Tibial nerve (tissue), 4 donors: ENCODE data around the gene SGMS2. TPM values are rescaled to one million over a fixed set of nuclear protein-coding genes. Genes with fewer than 3 reads are reported as not detected.

Experiments
- DNase-seq, 2 donors: peaks; one replicate each; pipeline ENCODE4 v3.0.0-alpha.2; 2019; ENCODE audit warnings: low spot score in 2 of 2
- H3K27ac ChIP-seq, 4 donors: fragments of 200-600 bp; sonication (generic) in 3 of 4; one replicate each; pipeline ENCODE4 v1.5.1; 2017 to 2019; ENCODE audit warnings: mild to moderate bottlenecking in 1 of 4
- H3K27me3 ChIP-seq, 2 donors: fragments of 200-600 bp; sonication (generic) in 1 of 2; one replicate each; pipeline versions ENCODE4 v1.5.1 to v1.6.0; 2017 to 2019
- H3K36me3 ChIP-seq, 3 donors: fragments of 200-600 bp; sonication (generic); one replicate each; pipeline ENCODE4 v1.5.1; 2018 to 2019
- H3K4me1 ChIP-seq, 4 donors: fragments of 200-600 bp; sonication (generic) in 3 of 4; one replicate each; pipeline ENCODE4 v1.5.1; 2017 to 2019
- H3K4me3 ChIP-seq, 4 donors: fragments of 200-600 bp; sonication (generic) in 3 of 4; one replicate each; pipeline ENCODE4 v1.5.1; 2017 to 2019; ENCODE audit warnings: mild to moderate bottlenecking in 1 of 4, moderate library complexity in 1 of 4
- H3K9me3 ChIP-seq, 4 donors: fragments of 200-600 bp; sonication (generic) in 3 of 4; one replicate each; pipeline ENCODE4 v1.5.1; 2017 to 2019
- CTCF ChIP-seq, 5 experiments: fragments of 200-600 bp in 3 of 5; fragments of 450-650 bp in 2 of 5; sonication (generic) in 3 of 5; IDR thresholded peaks; one replicate each; pipeline ENCODE4 v1.5.1; 2016 to 2019; ENCODE audit warnings: antibody characterized with exemption in 5 of 5, mild to moderate bottlenecking in 3 of 5, moderate library complexity in 2 of 5
- EP300 ChIP-seq, 2 donors: sonication (generic); formaldehyde crosslinking; IDR thresholded peaks; one replicate each; pipeline ENCODE4 v1.6.1; 2017; ENCODE audit warnings: antibody characterized with exemption in 2 of 2, mild to moderate bottlenecking in 1 of 2
- POLR2A ChIP-seq, 2 donors: fragments of 450-650 bp; IDR thresholded peaks; one replicate each; pipeline ENCODE4 v1.6.1; 2017; ENCODE audit warnings: antibody characterized with exemption in 2 of 2, mild to moderate bottlenecking in 2 of 2, moderate library complexity in 2 of 2
- WGBS, 2 donors: methylation state at CpG; one replicate each; pipeline ENCODE4 v1.1.5; 2018; 5-methylcytosine and 5-hydroxymethylcytosine counted together
- total RNA-seq, 4 donors: library from RNA; depleted of rRNA; stranded (reverse); fragments of >200 nt; gene quantifications; one replicate each; pipeline ENCODE4 v1.1.0, GENCODE V29; 2016

Gene SGMS2
- total RNA-seq, 4 donors from 2014 or later = 76.6 to 179 (median 127) TPM

- peak overlapping the region in 2 of 4 donors; percentile 16 to 35 for H3K4me3 ChIP-seq
- H3K27me3 ChIP-seq = no peaks in the 10 kb centered on the region
- DNase-seq = no peak
- peak overlapping the region in 3 of 4 donors; percentile 13 to 70 (median 15) for H3K27ac ChIP-seq
- no peak for TF ChIP-seq POLR2A (IDR thresholded peaks at IDR 0.05)
- H3K36me3 ChIP-seq = no peaks in the 10 kb centered on the region
- H3K4me1 ChIP-seq = peaks cover 0 to 39% (median 0%) of the 10 kb centered on the region in 4 donors
- WGBS, 2 donors = 45 to 49% methylated on average over 8 of the region's 8 CpGs
- H3K9me3 ChIP-seq = no peaks in the 10 kb centered on the region
These were observed 46.4 kb downstream of the SGMS2 start for GRCh38 chr4:107870916-107871786.

GRCh38 chr4:107874024-107874423 is 49.3 kb downstream of the SGMS2 start:
- TF ChIP-seq EP300 (IDR thresholded peaks at IDR 0.05) = no peak
- no peak for TF ChIP-seq POLR2A (IDR thresholded peaks at IDR 0.05)
- no peak for TF ChIP-seq CTCF (IDR thresholded peaks at IDR 0.05)
- Histone ChIP-seq H3K36me3 (no peaks in the 10 kb centered on the region), H3K4me1 (peaks cover 0 to 35% (median 0%) of the 10 kb centered on the region in 4 donors), H3K27ac (no peak overlapping the region), H3K4me3 (no peak overlapping the region), H3K9me3 (no peaks in the 10 kb centered on the region), H3K27me3 (no peaks in the 10 kb centered on the region)
- 74 to 76% methylated on average over 3 of the region's 3 CpGs for WGBS, 2 donors
- DNase-seq = no peak

- H3K4me1 ChIP-seq = peaks cover 0 to 14% (median 0%) of the 10 kb centered on the region in 4 donors
- no peak overlapping the region for H3K4me3 ChIP-seq
- H3K27ac ChIP-seq = no peak overlapping the region
- WGBS, 2 donors = 78 to 97% methylated on average over 1 of the region's 1 CpG
- H3K27me3 ChIP-seq = no peaks in the 10 kb centered on the region
- no peaks in the 10 kb centered on the region for H3K9me3 ChIP-seq
- no peaks in the 10 kb centered on the region for H3K36me3 ChIP-seq
- no peak for TF ChIP-seq CTCF (IDR thresholded peaks at IDR 0.05)
- no peak for TF ChIP-seq EP300 (IDR thresholded peaks at IDR 0.05)
- TF ChIP-seq POLR2A (IDR thresholded peaks at IDR 0.05) = no peak
- no peak for DNase-seq
These were observed 51.4 kb downstream of the SGMS2 start for GRCh38 chr4:107876099-107876498.

GRCh38 chr4:107877361-107877760 is 52.6 kb downstream of the SGMS2 start:
- Histone ChIP-seq H3K27ac (no peak overlapping the region), H3K4me1 (peaks cover 0 to 13% (median 0%) of the 10 kb centered on the region in 4 donors), H3K4me3 (no peak overlapping the region), H3K9me3 (no peaks in the 10 kb centered on the region), H3K27me3 (no peaks in the 10 kb centered on the region), H3K36me3 (no peaks in the 10 kb centered on the region)
- no peak for TF ChIP-seq CTCF (IDR thresholded peaks at IDR 0.05)
- no peak for DNase-seq
- 64 to 71% methylated on average over 3 of the region's 3 CpGs for WGBS, 2 donors

- TF ChIP-seq POLR2A (IDR thresholded peaks at IDR 0.05) (no peak), EP300 (IDR thresholded peaks at IDR 0.05) (no peak), CTCF (IDR thresholded peaks at IDR 0.05) (no peak)
These were observed 61.1 kb downstream of the SGMS2 start for GRCh38 chr4:107885865-107886264.

More at GRCh38 chr4:107885865-107886264, 61.1 kb downstream of the SGMS2 start:
- no peak overlapping the region for H3K4me3 ChIP-seq
- DNase-seq = no peak
- no peaks in the 10 kb centered on the region for H3K9me3 ChIP-seq
- H3K4me1 ChIP-seq = no peaks in the 10 kb centered on the region
- no peak overlapping the region for H3K27ac ChIP-seq
- H3K36me3 ChIP-seq = no peaks in the 10 kb centered on the region
- no peaks in the 10 kb centered on the region for H3K27me3 ChIP-seq
